Measurements from ENCODE around the gene POU3F2. TPM values are rescaled to one million over a fixed set of nuclear protein-coding genes. Genes with fewer than 3 reads are reported as not detected.

The POU3F2 gene
- total and polyA plus RNA-seq, 2 donors (not counting 3 experiments of a cell fraction or from before 2014, with no cell fraction given), result not detected

DNA sequence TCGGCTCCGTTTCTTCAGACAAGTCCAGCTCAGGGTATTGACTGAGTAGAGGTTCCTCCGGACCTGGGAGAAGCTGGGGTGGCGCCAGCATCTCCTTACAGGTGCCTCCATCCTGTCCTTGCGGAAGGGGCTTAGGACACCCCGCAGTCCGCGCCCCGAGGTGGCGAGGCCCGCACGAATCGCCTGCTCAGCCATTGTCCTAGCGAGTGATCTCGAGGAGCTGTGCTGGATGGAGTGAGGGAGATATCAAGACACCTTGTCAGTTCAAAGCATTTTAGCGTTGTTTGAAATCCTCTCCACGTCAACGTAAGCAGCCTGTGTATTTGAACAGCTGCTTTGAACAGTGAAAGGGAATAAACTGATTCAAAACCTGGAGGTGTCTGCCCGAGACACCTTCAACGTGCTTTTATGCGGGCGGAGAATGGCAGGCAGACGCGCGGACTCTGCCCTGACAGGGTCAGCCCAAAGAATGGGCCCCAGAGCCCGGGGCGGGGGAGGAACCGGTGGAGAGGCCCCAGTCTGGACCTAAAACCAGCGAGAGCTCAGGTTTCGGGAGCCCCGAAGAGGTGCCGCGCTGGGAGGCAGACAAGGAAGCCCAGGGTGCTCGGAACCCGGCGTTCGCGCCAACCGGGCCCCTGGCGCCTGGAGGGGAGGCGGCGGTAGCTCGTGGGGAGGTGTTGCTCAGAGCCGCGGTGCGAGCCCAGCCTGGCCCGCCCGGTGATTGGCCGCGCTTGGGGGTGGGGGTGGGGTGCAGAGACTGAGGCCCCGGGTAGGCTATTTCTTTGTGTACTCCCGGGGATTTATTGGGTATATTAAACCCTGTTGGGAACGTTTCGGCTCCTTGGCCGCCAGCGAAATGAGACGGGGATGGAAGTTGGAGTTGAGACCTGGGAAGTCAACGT is 3.1 kb upstream of the POU3F2 start:
- H3K4me3 ChIP-seq (replicated peaks in 1 of 3; ENCODE audit: insufficient read depth in 1 of 3, low read depth in 1 of 3, low read length in 3 of 3), result no peak overlapping the region
- no peaks in the 10 kb centered on the region for H3K79me2 ChIP-seq (ENCODE audit: control insufficient read depth, insufficient read depth, low read length)
- no TSS peak for BruUV-seq (replicated peaks)
- no peak overlapping the region for H3K27ac ChIP-seq (ENCODE audit: insufficient read depth, low read depth, low read length)
- no peaks in the 10 kb centered on the region for H3K9me1 ChIP-seq (replicated peaks; ENCODE audit: control insufficient read depth, extremely low read depth, insufficient read depth, low read length)
- H3K4me1 ChIP-seq (ENCODE audit: control insufficient read depth, extremely low read depth, insufficient read depth, low read length), result peaks cover 9% of the 10 kb centered on the region
- FAIRE-seq (no peak), DNase-seq (ENCODE audit: low read depth, low spot score) (no peak)
- no peak overlapping the region for H2AFZ ChIP-seq (ENCODE audit: low read depth, low read length)
- intact Hi-C loops (cut with micrococcal nuclease) (loop anchor here (5.0 to 10.0 kb wide), 2 partner anchors 126 to 763 kb away; no protein-coding TSS in a partner anchor), dilution Hi-C loops (cut with MboI; ENCODE audit: extremely low pct_ligation_motif_present, low sequenced_read_pairs) (no loop called here)
- no peaks in the 10 kb centered on the region for H4K20me1 ChIP-seq (replicated peaks; ENCODE audit: control insufficient read depth, extremely low read depth, insufficient read depth, low read length)
- ChIA-PET CTCF (no interaction called here), POLR2A (no interaction called here)
- H3K9ac ChIP-seq (replicated peaks; ENCODE audit: extremely low read depth, insufficient read depth, low read length), result no peak overlapping the region
- peak; percentile 86 for TF ChIP-seq EZH2 (IDR thresholded peaks at IDR 0.05; ENCODE audit: borderline replicate concordance, low read depth, low read length, severe bottlenecking)
- TF ChIP-seq GATA2 (IDR thresholded peaks at IDR 0.05; ENCODE audit: insufficient read depth, insufficient read length, low read depth, low read length), result no peak
- TF ChIP-seq, protein P1, sequence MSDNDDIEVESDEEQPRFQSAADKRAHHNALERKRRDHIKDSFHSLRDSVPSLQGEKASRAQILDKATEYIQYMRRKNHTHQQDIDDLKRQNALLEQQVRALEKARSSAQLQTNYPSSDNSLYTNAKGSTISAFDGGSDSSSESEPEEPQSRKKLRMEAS (IDR thresholded peaks at IDR 0.05; ENCODE audit: insufficient read depth, insufficient read length), result no peak
- TF ChIP-seq POLR2A (IDR thresholded peaks at IDR 0.05; ENCODE audit: low read depth, low read length), result no peak
- peaks cover 82 to 93% of the 10 kb centered on the region in 2 experiments for H3K27me3 ChIP-seq (ENCODE audit: control insufficient read depth in 2 of 2, insufficient read depth in 2 of 2, low read length in 2 of 2)
- H3K36me3 ChIP-seq (ENCODE audit: control insufficient read depth in 2 of 2, extremely low read depth in 1 of 2, insufficient read depth in 2 of 2, low read length in 2 of 2), result no peaks in the 10 kb centered on the region
- no peaks in the 10 kb centered on the region for H3K9me3 ChIP-seq (replicated peaks; ENCODE audit: control insufficient read depth, insufficient read depth, low read length)
- no peak overlapping the region for H3K4me2 ChIP-seq (ENCODE audit: insufficient read depth, low read length)

DNA sequence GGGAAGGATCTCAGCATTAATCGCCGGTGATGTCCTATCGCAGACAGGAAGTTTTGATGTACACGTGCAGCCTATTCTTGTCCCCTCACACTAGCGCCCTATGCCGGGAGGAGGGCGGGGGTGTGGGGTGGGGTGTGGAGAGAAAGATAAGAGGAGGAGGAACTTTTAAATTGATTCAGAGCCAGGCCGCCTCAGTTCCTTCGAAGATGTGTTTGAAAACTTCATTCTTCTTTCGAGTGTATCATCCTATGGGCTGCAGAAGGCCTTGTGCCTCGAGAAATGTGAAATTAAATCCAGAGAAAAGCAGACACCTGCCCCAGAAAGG is 2.5 kb upstream of the POU3F2 start:
- TF ChIP-seq MYC (IDR thresholded peaks at IDR 0.05; ENCODE audit: low read depth, low read length) (no peak), JUN (IDR thresholded peaks at IDR 0.05; ENCODE audit: borderline replicate concordance, insufficient read depth, insufficient read length, low read depth) (no peak), EZH2 (IDR thresholded peaks at IDR 0.05; ENCODE audit: borderline replicate concordance, low read depth, low read length, severe bottlenecking) (no peak), POLR2AphosphoS5 (IDR thresholded peaks at IDR 0.05; ENCODE audit: insufficient read depth, low read depth, low read length) (no peak), POLR2A (IDR thresholded peaks at IDR 0.05; ENCODE audit: low read depth, low read length) (no peak), GATA2 (IDR thresholded peaks at IDR 0.05; ENCODE audit: insufficient read depth, insufficient read length, low read depth, low read length) (no peak), FOS (IDR thresholded peaks at IDR 0.05; ENCODE audit: borderline replicate concordance, insufficient read depth, low read length) (no peak)
- TF ChIP-seq, protein P1 (IDR thresholded peaks at IDR 0.05; ENCODE audit: insufficient read depth, insufficient read length), result no peak
- TF ChIP-seq, protein P2, sequence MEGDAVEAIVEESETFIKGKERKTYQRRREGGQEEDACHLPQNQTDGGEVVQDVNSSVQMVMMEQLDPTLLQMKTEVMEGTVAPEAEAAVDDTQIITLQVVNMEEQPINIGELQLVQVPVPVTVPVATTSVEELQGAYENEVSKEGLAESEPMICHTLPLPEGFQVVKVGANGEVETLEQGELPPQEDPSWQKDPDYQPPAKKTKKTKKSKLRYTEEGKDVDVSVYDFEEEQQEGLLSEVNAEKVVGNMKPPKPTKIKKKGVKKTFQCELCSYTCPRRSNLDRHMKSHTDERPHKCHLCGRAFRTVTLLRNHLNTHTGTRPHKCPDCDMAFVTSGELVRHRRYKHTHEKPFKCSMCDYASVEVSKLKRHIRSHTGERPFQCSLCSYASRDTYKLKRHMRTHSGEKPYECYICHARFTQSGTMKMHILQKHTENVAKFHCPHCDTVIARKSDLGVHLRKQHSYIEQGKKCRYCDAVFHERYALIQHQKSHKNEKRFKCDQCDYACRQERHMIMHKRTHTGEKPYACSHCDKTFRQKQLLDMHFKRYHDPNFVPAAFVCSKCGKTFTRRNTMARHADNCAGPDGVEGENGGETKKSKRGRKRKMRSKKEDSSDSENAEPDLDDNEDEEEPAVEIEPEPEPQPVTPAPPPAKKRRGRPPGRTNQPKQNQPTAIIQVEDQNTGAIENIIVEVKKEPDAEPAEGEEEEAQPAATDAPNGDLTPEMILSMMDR (IDR thresholded peaks at IDR 0.05; ENCODE audit: extremely low read depth in 1 of 2, insufficient read depth in 1 of 2, low read depth in 1 of 2, low read length in 2 of 2), result no peak
- BruUV-seq (replicated peaks), result no TSS peak
- no peak overlapping the region for H2AFZ ChIP-seq (ENCODE audit: low read depth, low read length)
- H3K79me2 ChIP-seq (ENCODE audit: control insufficient read depth, insufficient read depth, low read length), result no peaks in the 10 kb centered on the region
- H3K4me2 ChIP-seq (ENCODE audit: insufficient read depth, low read length), result no peak overlapping the region
- ChIA-PET CTCF (no interaction called here), POLR2A (no interaction called here)
- H4K20me1 ChIP-seq (replicated peaks; ENCODE audit: control insufficient read depth, extremely low read depth, insufficient read depth, low read length), result no peaks in the 10 kb centered on the region
- FAIRE-seq (no peak), DNase-seq (ENCODE audit: low read depth, low spot score) (no peak)
- H3K9ac ChIP-seq (replicated peaks; ENCODE audit: extremely low read depth, insufficient read depth, low read length), result no peak overlapping the region
- intact Hi-C loops (cut with micrococcal nuclease), result loop anchor here (5.0 to 10.0 kb wide), 2 partner anchors 125 to 763 kb away; no protein-coding TSS in a partner anchor
- H3K27ac ChIP-seq (ENCODE audit: insufficient read depth, low read depth, low read length), result no peak overlapping the region
- dilution Hi-C loops (cut with MboI; ENCODE audit: extremely low pct_ligation_motif_present, low sequenced_read_pairs), result no loop called here
- H3K9me1 ChIP-seq (replicated peaks; ENCODE audit: control insufficient read depth, extremely low read depth, insufficient read depth, low read length), result no peaks in the 10 kb centered on the region
- H3K9me3 ChIP-seq (replicated peaks; ENCODE audit: control insufficient read depth, insufficient read depth, low read length), result no peaks in the 10 kb centered on the region
- peaks cover 9% of the 10 kb centered on the region for H3K4me1 ChIP-seq (ENCODE audit: control insufficient read depth, extremely low read depth, insufficient read depth, low read length)
- H3K4me3 ChIP-seq (replicated peaks in 1 of 3; ENCODE audit: insufficient read depth in 1 of 3, low read depth in 1 of 3, low read length in 3 of 3), result no peak overlapping the region
- no peaks in the 10 kb centered on the region for H3K36me3 ChIP-seq (ENCODE audit: control insufficient read depth in 2 of 2, extremely low read depth in 1 of 2, insufficient read depth in 2 of 2, low read length in 2 of 2)
- peaks cover 82 to 93% of the 10 kb centered on the region in 2 experiments for H3K27me3 ChIP-seq (ENCODE audit: control insufficient read depth in 2 of 2, insufficient read depth in 2 of 2, low read length in 2 of 2)

Data from endothelial cell of umbilical vein (primary cell).